GM18867 (cell line): ENCODE data around the gene TP53I3.
A peak's percentile ranks its signal among the peaks of the same experiment; 100 is the strongest.
"Not testable (repeated sequence)": the region's sequence is repeated elsewhere in the genome, so short reads cannot be mapped to it uniquely, and the experiment has no call there.

ENCODE experiments used
- ATAC-seq: cut with Tn5 transposase; IDR thresholded peaks from one replicate; pipeline ENCODE4 v1.9.1; 2021; ENCODE audit warnings: mild to moderate bottlenecking, moderate library complexity; ENCODE audit not compliant: unreplicated experiment

The TP53I3 gene

DNA sequence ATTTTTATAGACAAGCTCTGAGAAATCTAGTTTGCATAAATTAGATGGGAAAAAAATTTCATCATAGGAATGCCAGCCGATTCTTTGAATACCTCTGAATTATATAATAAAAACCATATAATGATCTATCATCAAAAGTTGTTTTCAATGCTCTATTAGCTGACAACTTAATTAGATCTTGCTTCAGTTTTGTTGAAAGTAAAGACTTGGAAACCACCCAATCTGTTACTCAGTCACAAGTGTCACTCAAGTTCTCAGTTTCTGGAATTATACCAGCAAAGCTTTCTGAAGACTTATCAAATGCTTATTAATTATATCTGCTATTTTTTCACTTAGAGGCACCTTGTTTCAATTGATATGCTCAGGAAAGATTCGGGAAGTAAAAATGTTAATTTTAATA is 17.4 kb upstream of the TP53I3 start:
- ATAC-seq: no peak

DNA sequence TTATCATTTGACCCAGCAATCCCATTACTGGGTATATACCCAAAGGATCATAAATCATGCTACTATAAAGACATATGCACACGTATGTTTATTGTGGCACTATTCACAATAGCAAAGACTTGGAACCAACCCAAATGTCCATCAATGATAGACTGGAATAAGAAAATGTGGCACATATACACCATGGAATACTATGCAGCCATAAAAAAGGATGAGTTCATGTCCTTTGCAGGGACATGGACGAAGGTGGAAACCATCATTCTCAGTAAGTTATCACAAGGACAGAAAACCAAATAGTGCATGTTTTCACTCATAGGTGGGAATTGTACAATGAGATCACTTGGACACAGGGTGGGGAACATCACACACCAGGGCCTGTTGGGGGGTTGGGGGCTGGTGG is 16.1 kb upstream of the TP53I3 start:
- ATAC-seq: not testable (repeated sequence)

DNA sequence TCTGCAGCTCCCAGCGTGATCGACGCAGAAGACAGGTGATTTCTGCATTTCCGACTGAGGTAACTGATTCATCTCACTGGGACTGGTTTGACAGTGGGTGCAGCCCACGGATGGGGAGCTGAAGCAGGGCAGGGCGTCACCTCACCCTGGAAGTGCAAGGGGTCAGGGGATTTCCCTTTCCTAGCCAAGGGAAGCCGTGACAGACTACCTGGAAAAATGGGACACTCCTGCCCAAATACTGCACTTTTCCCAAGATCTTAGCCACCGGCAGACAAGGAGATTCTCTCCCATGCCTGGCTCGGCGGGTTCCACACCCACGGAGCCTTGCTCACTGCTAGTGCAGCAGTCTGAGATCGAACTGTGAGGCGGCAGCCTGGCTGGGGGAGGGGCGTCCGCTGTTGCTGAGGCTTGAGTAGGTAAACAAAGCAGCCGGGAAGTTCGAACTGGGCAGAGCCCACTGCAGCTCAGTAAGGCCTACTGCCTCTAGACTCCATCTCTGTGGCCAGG is 10.6 kb upstream of the TP53I3 start:
- ATAC-seq: not testable (repeated sequence)

DNA sequence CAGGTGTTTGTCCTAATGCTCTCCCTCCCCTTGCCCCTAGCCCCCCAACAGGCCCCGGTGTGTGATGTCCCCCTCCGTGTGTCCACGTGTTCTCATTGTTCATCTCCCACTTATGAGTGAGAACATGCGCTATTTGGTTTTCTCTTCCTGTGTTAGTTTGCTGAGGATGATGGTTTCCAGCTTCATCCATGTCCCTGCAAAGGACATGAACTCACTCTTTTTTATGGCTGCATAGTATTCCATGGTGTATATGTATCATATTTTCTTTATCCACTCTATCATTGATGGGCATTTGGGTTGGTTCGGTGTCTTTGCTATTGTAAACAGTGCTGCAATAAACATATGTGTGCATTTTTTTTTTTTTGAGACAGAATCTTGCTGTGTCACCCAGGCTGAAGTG is 8.6 kb upstream of the TP53I3 start:
- ATAC-seq: not testable (repeated sequence)

DNA sequence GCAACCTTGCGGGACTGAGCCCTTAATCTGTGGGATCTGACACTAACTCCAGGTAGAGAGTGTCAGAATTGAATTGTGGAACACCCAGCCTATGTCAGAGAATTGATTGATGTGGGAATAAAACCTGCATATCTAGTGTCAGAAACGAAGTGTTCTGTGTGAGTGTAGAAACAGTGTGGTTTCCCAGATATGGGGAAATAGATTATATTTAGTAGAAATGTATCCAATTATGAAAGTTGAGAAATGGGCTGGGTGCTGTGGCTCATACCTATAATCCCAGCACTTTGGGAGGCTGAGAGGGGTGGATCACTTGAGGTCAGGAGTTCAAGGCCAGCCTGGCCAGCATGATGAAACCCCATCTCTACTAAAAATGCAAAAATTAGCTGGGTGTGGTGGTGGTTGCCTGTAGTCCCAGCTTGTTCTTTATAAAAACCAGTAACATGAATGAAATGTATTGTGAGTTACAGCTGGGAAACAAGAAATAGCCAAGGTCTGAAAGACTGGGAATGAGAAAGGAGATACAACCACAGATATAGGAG is 4.3 kb upstream of the TP53I3 start:
- no peak for ATAC-seq

DNA sequence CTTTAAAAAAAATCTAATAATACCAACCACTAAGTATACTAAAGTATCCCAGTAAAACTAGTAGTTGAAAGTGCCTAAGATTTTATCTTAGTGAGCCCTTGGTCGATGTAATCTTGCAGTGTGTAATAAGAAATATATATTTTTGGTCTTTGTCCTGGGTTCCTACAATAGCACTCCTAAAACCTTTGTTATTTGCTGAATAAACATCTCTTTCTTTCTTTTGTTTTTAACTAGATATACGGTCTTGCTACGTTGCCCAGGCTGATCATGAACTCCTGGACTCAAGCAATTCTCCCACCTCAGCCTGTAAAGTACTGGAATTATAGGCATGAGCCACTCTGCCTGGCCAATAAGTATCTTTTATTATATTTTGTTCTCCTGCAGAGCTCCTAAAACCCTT is 2.4 kb upstream of the TP53I3 start:
- ATAC-seq: no peak

DNA sequence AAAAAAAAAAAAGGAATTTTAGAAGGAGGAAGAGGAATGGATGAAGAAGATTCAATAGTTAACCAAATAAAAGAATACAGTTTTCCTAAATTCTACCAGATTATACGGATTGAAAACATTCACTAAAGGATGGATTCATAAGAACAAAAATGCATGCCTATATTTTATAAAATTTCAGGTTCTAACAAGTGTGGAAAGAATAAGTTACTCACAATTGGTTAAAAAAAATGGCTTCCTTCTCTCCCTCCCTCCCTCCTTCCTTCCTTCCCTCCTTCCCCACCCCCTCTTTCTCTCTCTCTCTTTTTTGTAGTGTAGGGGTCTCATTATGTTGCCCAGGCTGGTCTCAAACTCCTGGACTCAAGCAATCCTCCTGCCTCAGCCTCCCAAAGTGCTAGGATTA is 1.6 kb upstream of the TP53I3 start:
- ATAC-seq: no peak

DNA sequence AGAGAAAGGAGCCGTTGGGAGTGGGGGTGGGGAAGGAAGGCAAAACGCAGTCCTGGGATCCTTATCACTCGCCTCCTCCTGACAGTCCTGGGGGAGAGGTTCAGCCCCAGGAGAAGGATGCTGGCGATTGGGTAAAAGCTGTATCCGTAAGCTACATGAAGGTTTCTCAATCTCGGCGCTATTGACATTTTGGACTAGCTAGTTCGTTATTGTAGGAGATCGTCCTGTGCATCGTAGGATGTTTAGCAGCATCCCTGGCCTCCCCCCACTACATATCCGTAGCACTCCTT is 511 bp upstream of the TP53I3 start:
- ATAC-seq: no peak

DNA sequence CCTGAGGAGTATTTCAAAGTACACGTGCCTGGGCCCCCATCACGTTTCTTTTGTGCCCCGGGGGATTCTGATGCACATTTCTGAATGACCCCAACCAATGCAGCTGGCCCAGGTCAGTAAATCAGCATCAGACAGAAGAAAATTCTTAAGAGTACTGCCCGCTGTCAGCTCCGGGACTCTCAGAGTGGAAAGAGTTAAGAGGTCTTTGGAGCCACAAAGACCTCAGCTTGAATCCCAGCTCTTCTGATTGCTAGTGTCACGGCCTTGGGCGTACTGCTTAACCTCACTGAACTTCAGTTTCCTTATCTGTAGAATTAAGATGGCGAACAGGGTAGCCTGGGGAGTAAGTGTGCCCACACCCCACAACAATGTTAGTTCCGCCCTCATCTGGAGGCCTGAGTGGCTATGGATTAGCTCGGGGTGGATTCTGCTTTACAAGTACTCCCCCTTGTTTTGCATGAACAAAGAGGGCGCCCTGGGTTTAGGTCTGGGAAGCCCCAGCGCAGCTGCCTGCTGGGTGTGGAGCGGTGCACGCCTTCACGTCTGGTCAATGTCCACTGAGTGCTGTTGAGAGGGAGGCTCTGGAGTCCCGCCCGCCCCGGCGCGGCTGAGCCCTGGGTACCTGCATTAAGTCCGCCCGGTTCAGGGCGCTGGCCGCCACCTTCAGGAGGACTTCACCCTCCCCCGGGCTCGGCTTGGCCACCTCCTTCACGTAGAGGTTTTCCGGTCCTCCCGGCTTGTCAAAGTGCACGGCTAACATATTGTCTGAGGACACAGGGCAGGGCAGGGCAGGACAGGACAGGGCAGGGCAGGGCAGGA is 858 bp downstream of the TP53I3 start:
- peak; percentile 81 for ATAC-seq

DNA sequence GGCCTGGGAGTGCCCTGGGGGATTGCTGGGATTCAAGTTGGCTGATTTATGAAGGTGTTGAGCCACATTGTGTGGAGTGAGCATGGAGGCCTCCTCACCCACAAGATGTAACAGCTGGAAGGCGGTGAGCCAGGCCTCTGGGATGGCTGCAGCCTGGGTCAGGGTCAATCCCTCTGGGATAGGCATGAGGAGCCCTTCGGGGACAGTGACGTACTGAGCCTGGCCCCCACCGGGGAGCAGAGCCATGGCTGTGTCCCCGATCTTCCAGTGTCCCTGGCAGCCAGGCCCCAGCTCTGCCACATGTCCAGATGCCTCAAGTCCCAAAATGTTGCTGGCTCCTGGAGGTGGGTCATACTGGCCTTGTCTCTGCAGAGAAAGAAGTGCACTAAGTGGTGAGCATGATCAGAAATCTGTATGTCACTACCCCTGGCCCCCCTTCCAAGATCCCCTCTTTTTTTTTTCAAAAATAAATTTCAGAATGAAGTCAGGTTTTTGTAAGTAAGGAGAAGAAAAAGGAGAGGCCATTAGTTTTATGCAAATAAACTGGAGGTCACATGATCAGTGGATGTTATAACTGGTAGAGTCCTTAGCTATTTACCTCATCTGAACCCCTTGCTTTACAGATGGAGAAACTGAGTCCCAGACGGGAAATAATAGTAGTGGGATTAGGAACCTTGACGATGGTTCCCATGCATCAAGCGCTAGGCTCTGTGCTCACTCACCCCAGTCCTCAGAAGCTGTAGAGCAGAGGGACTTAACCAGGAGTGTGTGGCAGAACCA is 1.7 kb downstream of the TP53I3 start:
- ATAC-seq: no peak

DNA sequence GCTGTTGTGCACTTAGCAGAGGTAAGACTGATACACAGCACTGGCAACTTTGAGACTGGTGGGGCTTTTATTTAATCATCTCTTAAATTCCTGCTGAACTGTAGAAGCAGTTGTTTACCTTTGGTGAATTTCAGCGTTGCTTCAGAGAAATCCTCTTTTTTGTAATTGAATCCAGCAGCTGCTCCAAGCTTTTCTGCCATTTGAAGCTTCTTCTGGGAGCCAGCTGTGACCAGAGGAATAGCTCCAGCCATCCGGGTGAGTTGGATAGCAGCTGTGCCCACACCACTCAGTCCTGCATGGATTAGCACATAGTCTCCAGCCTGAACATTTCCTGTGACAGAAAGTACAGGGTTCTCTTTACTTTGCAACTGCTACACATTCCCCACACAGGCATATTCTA is 3.9 kb downstream of the TP53I3 start:
- ATAC-seq: no peak

DNA sequence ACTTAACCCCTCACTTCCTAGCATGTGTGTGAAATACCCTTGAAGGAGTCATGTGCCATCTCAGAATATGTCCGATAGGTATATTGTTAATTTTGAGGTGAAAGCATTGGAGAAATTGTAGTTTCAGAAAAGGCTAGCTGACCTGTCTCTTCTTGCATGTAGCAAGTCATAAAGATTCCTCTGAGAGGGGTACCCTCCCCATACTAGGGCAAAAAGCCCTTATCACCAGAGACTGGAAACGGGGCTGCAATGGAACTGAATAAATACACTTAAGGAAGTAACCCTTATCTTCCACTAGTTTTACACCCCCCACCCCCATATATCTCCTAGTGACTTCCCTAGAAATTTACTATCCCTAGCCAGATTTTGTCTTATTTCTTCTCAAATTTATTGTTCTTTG is 6.8 kb downstream of the TP53I3 start:
- no peak for ATAC-seq

DNA sequence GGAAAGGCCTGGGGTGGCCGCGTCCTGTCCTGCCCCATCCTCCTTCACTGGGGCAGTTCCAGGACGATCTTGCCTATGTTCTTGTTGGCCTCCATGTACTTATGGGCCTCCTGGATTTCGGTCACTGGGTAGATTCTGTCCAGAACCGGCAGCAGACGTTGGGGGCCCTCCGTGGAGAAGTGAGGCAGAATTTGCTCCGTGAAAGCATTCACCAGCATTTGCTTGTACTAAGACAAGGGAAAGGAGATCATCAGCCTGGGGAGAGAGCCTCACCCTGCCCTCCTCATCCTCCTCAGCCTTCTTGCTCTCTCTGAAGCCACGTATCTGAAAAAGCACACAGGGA is 7.1 kb downstream of the TP53I3 start:
- no peak for ATAC-seq

DNA sequence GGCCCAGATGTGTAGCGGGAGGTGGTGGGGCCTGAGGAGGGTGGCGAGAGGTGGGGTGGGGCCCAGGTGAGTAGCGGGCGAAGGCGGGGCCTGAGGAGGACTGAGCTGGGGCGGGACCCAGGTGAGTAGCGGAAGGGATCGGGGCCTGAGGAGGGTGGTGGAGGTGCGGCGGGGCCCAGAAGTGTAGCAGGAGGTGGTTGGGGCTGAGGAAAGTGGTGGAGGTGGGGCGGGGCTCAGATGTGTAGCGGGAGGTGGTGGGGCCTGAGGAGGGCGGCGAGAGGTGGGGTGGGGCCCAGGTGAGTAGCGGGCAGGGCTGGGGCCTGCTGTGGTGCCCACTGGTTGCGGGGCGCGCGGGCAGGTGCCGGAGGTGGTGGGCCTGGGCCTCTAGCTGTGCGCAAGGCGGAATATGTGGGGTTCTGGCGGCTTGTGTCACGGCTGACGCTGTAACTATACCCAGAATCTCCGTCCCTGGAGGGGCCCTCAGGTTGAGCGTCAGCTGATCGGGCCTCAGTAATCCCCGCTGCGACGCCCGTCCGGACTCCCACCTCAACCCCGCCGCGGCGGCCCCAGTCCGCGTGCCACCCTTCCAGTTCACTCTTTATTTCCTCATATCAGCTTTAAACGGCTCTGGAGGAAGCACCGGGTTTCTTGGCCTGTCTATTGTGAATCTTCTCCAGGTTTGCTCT is 7.6 kb downstream of the TP53I3 start:
- peak; percentile 23 for ATAC-seq

DNA sequence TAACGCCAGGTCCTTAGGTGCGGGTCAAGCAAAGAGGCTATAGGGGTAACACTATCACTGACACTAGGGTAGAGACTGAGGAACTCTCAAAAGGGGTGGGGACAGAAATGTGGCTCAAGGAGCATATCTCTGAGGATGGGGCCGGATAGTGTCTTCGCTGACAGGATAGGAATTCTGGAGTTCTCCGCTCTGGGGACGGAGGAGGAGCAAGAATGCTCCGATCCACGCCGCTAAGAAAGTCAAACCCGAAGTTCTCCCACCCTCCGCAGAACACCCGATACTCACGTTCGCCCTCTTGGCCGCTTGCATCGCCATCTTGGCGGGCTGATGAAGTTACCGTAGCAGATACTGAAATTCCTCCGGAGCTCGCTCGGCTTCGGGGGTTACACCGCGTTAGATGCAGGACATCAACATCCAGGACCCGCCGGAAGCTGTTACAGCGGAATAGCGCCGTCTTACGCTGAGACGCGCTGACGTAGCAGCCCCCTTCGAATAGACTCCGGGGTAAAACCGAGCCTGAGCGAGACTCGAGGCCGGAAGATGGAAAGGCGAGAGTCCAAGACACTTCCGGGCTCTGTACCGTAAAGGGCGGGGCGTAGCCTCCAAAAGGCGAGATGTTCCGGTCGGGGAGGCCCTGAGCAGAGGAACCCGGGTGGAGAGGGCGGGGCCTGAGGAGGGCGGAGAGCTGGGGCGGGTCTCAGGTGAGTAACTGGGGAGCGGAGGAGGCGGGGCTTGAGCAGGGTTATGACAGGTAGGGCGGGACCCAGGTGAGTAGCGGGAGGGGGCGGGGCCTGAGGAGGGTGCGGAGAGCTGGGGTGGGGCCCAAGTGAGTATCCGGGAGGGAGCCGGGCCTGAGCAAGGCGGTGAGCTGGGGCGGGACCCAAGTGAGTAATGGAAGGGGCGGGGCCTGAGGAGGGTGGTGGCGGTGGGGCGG is 8.5 kb downstream of the TP53I3 start, which contains the start of gene SF3B6:
SF3B6 (minus strand) TSS at position 412 of the 934 bp plus-strand sequence; CDS start at position 315, 97 bp downstream.
- peak; percentile 92 for ATAC-seq

DNA sequence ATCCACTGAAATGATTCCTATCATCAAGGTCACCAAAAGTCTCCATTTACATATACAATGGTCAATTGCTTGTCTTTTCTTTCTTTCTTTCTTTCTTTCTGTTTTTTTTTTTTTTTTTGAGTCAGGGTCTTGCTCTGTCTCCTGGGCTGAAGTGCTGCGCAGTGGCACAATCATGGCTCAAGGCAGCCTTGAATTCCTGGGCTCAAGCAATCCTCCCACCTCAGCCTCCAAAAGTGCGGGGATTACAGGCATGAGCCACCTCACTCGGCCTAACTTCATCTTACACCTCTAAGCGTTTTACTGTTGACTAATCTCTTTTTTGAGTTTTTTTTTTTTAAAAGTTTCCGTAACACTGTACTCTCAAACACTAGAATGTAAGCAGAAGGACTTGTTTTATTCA is 9.4 kb downstream of the TP53I3 start:
- no peak for ATAC-seq

DNA sequence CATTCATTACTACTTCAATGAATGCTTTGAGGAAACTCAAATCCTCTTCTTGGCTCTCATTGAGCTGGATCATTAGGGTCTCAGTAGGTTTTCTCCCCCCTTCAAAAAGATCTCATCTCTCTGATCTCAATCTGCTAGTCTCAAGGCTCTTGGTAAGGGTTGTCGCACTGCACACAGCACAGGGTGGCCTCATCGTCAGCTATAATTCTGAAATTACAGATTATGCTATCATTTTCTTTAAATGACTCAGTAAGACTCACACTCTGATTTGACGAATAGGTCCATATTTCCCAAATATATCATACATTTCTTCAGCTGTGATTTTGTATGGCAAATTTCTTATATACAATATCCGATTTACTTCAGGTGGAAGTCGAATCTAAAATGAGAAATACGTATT is 10.8 kb downstream of the TP53I3 start:
- ATAC-seq: no peak

DNA sequence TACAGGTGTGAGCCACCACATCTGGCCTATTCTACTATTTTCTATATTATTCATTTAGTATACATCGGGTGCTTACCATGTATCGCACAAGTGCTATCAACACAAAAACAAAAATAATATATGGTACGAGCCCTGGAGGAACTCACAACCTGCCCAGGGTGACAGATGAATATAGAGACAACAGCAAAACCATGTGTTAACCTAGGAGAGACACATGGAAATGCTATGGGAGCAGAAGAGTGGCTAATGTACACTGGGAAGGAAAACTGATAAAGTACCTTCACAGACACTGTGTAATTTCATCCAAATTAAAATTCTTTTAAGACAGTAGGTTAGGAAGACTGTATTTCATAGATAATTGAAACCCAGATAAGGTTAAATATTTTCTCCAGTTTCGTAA is 12.4 kb downstream of the TP53I3 start:
- no peak for ATAC-seq

DNA sequence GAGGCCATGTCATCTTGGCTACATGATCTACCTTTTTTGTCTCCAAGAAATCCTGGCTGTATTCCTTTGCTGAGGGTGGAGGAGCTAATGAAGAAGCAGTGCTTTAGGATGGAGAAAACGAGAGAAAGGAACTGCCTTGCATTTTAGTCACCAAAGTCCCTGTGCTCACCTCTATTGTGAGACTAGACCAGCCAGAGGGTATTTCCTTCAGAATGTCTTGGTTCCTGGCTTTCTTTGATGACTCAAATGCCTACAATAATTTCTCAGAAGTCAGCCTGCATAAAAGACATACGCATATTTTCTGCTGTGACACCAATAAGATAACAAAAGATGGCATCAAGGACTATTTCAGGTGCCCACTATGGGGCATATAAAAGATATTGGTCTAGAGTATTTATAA is 19.3 kb downstream of the TP53I3 start:
- ATAC-seq: no peak

DNA sequence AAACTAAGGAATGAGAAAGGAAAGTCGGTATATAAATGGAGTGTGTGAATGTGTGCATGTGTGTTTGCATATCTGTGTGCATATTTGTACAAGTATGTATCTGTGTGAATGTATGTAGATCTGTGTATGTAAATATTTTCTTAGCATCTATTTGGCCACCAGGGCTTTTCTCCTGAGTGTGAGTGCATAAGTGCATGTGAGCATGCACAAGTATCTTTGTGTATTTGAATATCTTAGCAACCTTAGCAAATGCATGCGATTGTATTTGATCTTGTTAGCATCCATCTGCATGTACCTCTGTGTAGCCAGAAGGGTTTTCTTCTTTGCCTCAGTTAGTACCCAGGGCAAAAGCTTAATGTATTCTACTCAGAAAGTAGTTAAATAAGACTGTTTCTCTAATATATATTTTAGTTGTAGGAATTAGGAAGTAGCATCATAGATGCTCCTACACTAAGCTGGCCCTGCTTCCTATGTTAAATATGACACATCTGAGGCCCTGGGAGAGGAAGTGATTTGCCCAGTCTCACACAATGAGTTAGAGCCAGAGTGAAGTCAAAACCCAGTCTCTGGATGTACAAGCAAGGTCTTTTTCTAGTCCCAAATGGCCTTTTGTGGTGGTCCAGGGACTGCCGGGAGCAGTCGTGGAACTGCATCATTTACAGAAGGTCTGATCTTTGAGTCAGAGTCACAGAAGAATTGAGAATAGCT is 25.9 kb downstream of the TP53I3 start:
- ATAC-seq: no peak
